Measurements from ENCODE around the gene NPNT.

Gene NPNT

GRCh38 chr4:105887508-105887907 lies 7.8 kb upstream of the NPNT start:
- TF ChIP-seq POLR2AphosphoS5 (IDR thresholded peaks at IDR 0.05; ENCODE audit: low read depth, low read length) (no peak), TAF1 (IDR thresholded peaks at IDR 0.05; ENCODE audit: borderline replicate concordance, insufficient read depth, low read length) (no peak), REST (IDR thresholded peaks at IDR 0.05; ENCODE audit: insufficient read depth in 1 of 2, low read depth in 2 of 2, low read length in 2 of 2) (no peak), SIN3A (IDR thresholded peaks at IDR 0.05; ENCODE audit: borderline replicate concordance, insufficient read depth, low read length) (no peak), FOXP2 (optimal IDR thresholded peaks at IDR 0.05; ENCODE audit: borderline replicate concordance, extremely low read depth, extremely low read length, insufficient read depth) (no peak)

GRCh38 chr4:105895583-105896460 lies 551 bp downstream of the NPNT start:
- TF ChIP-seq TAF1 (IDR thresholded peaks at IDR 0.05; ENCODE audit: borderline replicate concordance, insufficient read depth, low read length) (no peak), REST (IDR thresholded peaks at IDR 0.05; ENCODE audit: insufficient read depth in 1 of 2, low read depth in 2 of 2, low read length in 2 of 2) (no peak), FOXP2 (optimal IDR thresholded peaks at IDR 0.05; ENCODE audit: borderline replicate concordance, extremely low read depth, extremely low read length, insufficient read depth) (no peak), SIN3A (IDR thresholded peaks at IDR 0.05; ENCODE audit: borderline replicate concordance, insufficient read depth, low read length) (no peak), POLR2AphosphoS5 (IDR thresholded peaks at IDR 0.05; ENCODE audit: low read depth, low read length) (no peak)

- TF ChIP-seq POLR2AphosphoS5 (IDR thresholded peaks at IDR 0.05; ENCODE audit: low read depth, low read length) (no peak), SIN3A (IDR thresholded peaks at IDR 0.05; ENCODE audit: borderline replicate concordance, insufficient read depth, low read length) (no peak), REST (IDR thresholded peaks at IDR 0.05; ENCODE audit: insufficient read depth in 1 of 2, low read depth in 2 of 2, low read length in 2 of 2) (no peak), FOXP2 (optimal IDR thresholded peaks at IDR 0.05; ENCODE audit: borderline replicate concordance, extremely low read depth, extremely low read length, insufficient read depth) (no peak), TAF1 (IDR thresholded peaks at IDR 0.05; ENCODE audit: borderline replicate concordance, insufficient read depth, low read length) (no peak)
These were observed 1.2 kb downstream of the NPNT start for GRCh38 chr4:105896461-105896942.

GRCh38 chr4:105896984-105897775 lies 1.9 kb downstream of the NPNT start:
- TF ChIP-seq POLR2AphosphoS5 (IDR thresholded peaks at IDR 0.05; ENCODE audit: low read depth, low read length): no peak
- no peak for TF ChIP-seq REST (IDR thresholded peaks at IDR 0.05; ENCODE audit: insufficient read depth in 1 of 2, low read depth in 2 of 2, low read length in 2 of 2)
- TF ChIP-seq TAF1 (IDR thresholded peaks at IDR 0.05; ENCODE audit: borderline replicate concordance, insufficient read depth, low read length): no peak
- no peak for TF ChIP-seq SIN3A (IDR thresholded peaks at IDR 0.05; ENCODE audit: borderline replicate concordance, insufficient read depth, low read length)
- TF ChIP-seq FOXP2 (optimal IDR thresholded peaks at IDR 0.05; ENCODE audit: borderline replicate concordance, extremely low read depth, extremely low read length, insufficient read depth): no peak
